Immature natural killer cell (primary cell): ENCODE measurements around the gene AK5. TPM values are rescaled to one million over a fixed set of nuclear protein-coding genes. Genes with fewer than 3 reads are reported as not detected.

ENCODE experiments used
- DNase-seq, 3 donors: peaks; one replicate each; pipeline ENCODE4 v3.0.0; 2022; ENCODE audit warnings: mixed read lengths in 1 of 3
- H3K27ac Mint-ChIP-seq, 6 donors: one replicate each; pipeline ENCODE4 v1.8.0; 2020; ENCODE audit warnings: mixed read lengths in 6 of 6, mild to moderate bottlenecking in 5 of 6, inconsistent platforms in 4 of 6, moderate library complexity in 3 of 6
- H3K27me3 Mint-ChIP-seq, 3 donors: one replicate each; pipeline ENCODE4 v1.8.0; 2020 to 2021; ENCODE audit warnings: low read depth in 3 of 3, mild to moderate bottlenecking in 3 of 3, mixed read lengths in 3 of 3, moderate library complexity in 3 of 3, inconsistent platforms in 1 of 3
- H3K36me3 Mint-ChIP-seq, 3 donors: one replicate each; pipeline ENCODE4 v1.8.0; 2020; ENCODE audit warnings: mixed read lengths in 3 of 3, inconsistent platforms in 2 of 3, mild to moderate bottlenecking in 2 of 3
- H3K4me1 Mint-ChIP-seq, 2 donors: one replicate each; pipeline ENCODE4 v1.8.0; 2020; ENCODE audit warnings: inconsistent platforms in 2 of 2, mild to moderate bottlenecking in 2 of 2, mixed read lengths in 2 of 2, moderate library complexity in 1 of 2
- H3K4me3 Mint-ChIP-seq, 5 donors: one replicate each; pipeline ENCODE4 v1.8.0; 2020; ENCODE audit warnings: mild to moderate bottlenecking in 5 of 5, mixed read lengths in 5 of 5, inconsistent platforms in 3 of 5, moderate library complexity in 3 of 5
- H3K9me3 Mint-ChIP-seq, 6 donors: one replicate each; pipeline ENCODE4 v1.8.0; 2020; ENCODE audit warnings: mild to moderate bottlenecking in 6 of 6, mixed read lengths in 6 of 6, inconsistent platforms in 4 of 6, moderate library complexity in 3 of 6
- polyA plus RNA-seq, 3 donors: library from polyadenylated mRNA; unstranded; fragments of 300-500 nt; fragmentation: Illumina TruSeq; gene quantifications; one replicate each; pipeline ENCODE4 v1.2.3, GENCODE V29; 2021

The AK5 gene
- 10 to 100 TPM in 2 of 3 donors, 1 to 10 TPM in 1; 6.3 to 18.8 (median 13.6) TPM for polyA plus RNA-seq

- Mint-ChIP-seq H3K27ac (peak within 1 kb of the TSS in 1 of 6 donors; percentile 29), H3K27me3 (peaks cover 5 to 17% (median 6%) of the 10 kb centered on the region in 3 donors), H3K4me3 (peak within 1 kb of the TSS; percentile 74 to 88 (median 81))
Measured at GRCh38 chr1:77281491-77282186, at the start of gene AK5. AK5 (plus strand) TSS chr1:77282019; CDS start chr1:77282314, 295 bp downstream.

GRCh38 chr1:77232829-77233228 is 49.0 kb upstream of the AK5 start:
- Mint-ChIP-seq H3K4me3 (no peak overlapping the region), H3K4me1 (no peaks in the 10 kb centered on the region), H3K27me3 (peaks cover 0 to 8% (median 5%) of the 10 kb centered on the region in 3 donors), H3K9me3 (peaks cover 0 to 3% (median 0%) of the 10 kb centered on the region in 6 donors), H3K27ac (no peak overlapping the region), H3K36me3 (peaks cover 0 to 3% (median 0%) of the 10 kb centered on the region in 3 donors)
- DNase-seq, result no peak

More at GRCh38 chr1:77281491-77282186, at the start of gene AK5:
- Mint-ChIP-seq H3K4me1 (peaks cover 37 to 39% of the 10 kb centered on the region in 2 donors), H3K36me3 (no peaks in the 10 kb centered on the region), H3K9me3 (no peaks in the 10 kb centered on the region)
- DNase-seq, result peak; percentile 30 to 35 (median 33)

GRCh38 chr1:77234096-77234495 is 47.7 kb upstream of the AK5 start:
- H3K36me3 Mint-ChIP-seq, result peaks cover 0 to 3% (median 0%) of the 10 kb centered on the region in 3 donors
- H3K27ac Mint-ChIP-seq, result no peak overlapping the region
- H3K9me3 Mint-ChIP-seq, result peaks cover 0 to 3% (median 0%) of the 10 kb centered on the region in 6 donors

GRCh38 chr1:77234943-77235342 is 46.9 kb upstream of the AK5 start:
- Mint-ChIP-seq H3K36me3 (peaks cover 0 to 3% (median 0%) of the 10 kb centered on the region in 3 donors), H3K27me3 (peaks cover 0 to 6% (median 3%) of the 10 kb centered on the region in 3 donors), H3K9me3 (peaks cover 0 to 3% (median 0%) of the 10 kb centered on the region in 6 donors), H3K4me3 (no peak overlapping the region), H3K4me1 (no peaks in the 10 kb centered on the region), H3K27ac (no peak overlapping the region)
- no peak for DNase-seq

More at GRCh38 chr1:77234096-77234495, 47.7 kb upstream of the AK5 start:
- H3K4me1 Mint-ChIP-seq, result no peaks in the 10 kb centered on the region
- H3K27me3 Mint-ChIP-seq, result peaks cover 0 to 8% (median 3%) of the 10 kb centered on the region in 3 donors
- H3K4me3 Mint-ChIP-seq, result no peak overlapping the region
- DNase-seq, result no peak

GRCh38 chr1:77238462-77238861 is 43.4 kb upstream of the AK5 start:
- Mint-ChIP-seq H3K27ac (no peak overlapping the region), H3K36me3 (peaks cover 3 to 8% (median 7%) of the 10 kb centered on the region in 3 donors)
- no peak for DNase-seq

GRCh38 chr1:77239311-77239710 is 42.5 kb upstream of the AK5 start:
- H3K27me3 Mint-ChIP-seq, result peaks cover 0 to 9% (median 3%) of the 10 kb centered on the region in 3 donors
- no peak overlapping the region for H3K4me3 Mint-ChIP-seq
- H3K36me3 Mint-ChIP-seq, result peaks cover 3 to 9% (median 8%) of the 10 kb centered on the region in 3 donors
- no peak overlapping the region for H3K27ac Mint-ChIP-seq
- DNase-seq, result no peak
- peaks cover 0 to 7% (median 0%) of the 10 kb centered on the region in 6 donors for H3K9me3 Mint-ChIP-seq
- H3K4me1 Mint-ChIP-seq, result no peaks in the 10 kb centered on the region

More at GRCh38 chr1:77238462-77238861, 43.4 kb upstream of the AK5 start:
- Mint-ChIP-seq H3K4me1 (no peaks in the 10 kb centered on the region), H3K27me3 (peaks cover 0 to 9% (median 3%) of the 10 kb centered on the region in 3 donors), H3K4me3 (no peak overlapping the region), H3K9me3 (peaks cover 0 to 7% (median 0%) of the 10 kb centered on the region in 6 donors)

- no peak for DNase-seq
- Mint-ChIP-seq H3K27me3 (peaks cover 0 to 7% (median 1%) of the 10 kb centered on the region in 3 donors), H3K27ac (no peak overlapping the region), H3K4me1 (peaks cover 0 to 11% of the 10 kb centered on the region in 2 donors), H3K36me3 (peaks cover 28 to 50% (median 42%) of the 10 kb centered on the region in 3 donors), H3K4me3 (no peak overlapping the region), H3K9me3 (peaks cover 11 to 41% (median 32%) of the 10 kb centered on the region in 6 donors)
Measured at GRCh38 chr1:77245830-77246229, 36.0 kb upstream of the AK5 start.

GRCh38 chr1:77250126-77250525 is 31.7 kb upstream of the AK5 start:
- H3K9me3 Mint-ChIP-seq, result peaks cover 24 to 81% (median 55%) of the 10 kb centered on the region in 6 donors

GRCh38 chr1:77253211-77253610 is 28.6 kb upstream of the AK5 start:
- Mint-ChIP-seq H3K4me3 (no peak overlapping the region), H3K27ac (no peak overlapping the region), H3K9me3 (peaks cover 25 to 80% (median 50%) of the 10 kb centered on the region in 6 donors), H3K36me3 (peaks cover 25 to 45% (median 26%) of the 10 kb centered on the region in 3 donors), H3K4me1 (peaks cover 0 to 11% of the 10 kb centered on the region in 2 donors), H3K27me3 (peaks cover 0 to 3% (median 3%) of the 10 kb centered on the region in 3 donors)
- DNase-seq, result no peak

More at GRCh38 chr1:77250126-77250525, 31.7 kb upstream of the AK5 start:
- no peak overlapping the region for H3K27ac Mint-ChIP-seq
- H3K36me3 Mint-ChIP-seq, result peaks cover 27 to 49% (median 42%) of the 10 kb centered on the region in 3 donors
- H3K27me3 Mint-ChIP-seq, result peaks cover 0 to 5% (median 3%) of the 10 kb centered on the region in 3 donors
- no peak for DNase-seq
- H3K4me1 Mint-ChIP-seq, result peaks cover 0 to 11% of the 10 kb centered on the region in 2 donors
- no peak overlapping the region for H3K4me3 Mint-ChIP-seq

GRCh38 chr1:77263708-77264107 is 18.1 kb upstream of the AK5 start:
- Mint-ChIP-seq H3K9me3 (peaks cover 0 to 2% (median 0%) of the 10 kb centered on the region in 6 donors), H3K4me3 (no peak overlapping the region), H3K27ac (no peak overlapping the region), H3K36me3 (peaks cover 0 to 5% (median 3%) of the 10 kb centered on the region in 3 donors), H3K4me1 (peaks cover 3 to 7% of the 10 kb centered on the region in 2 donors), H3K27me3 (peaks cover 0 to 8% (median 0%) of the 10 kb centered on the region in 3 donors)
- DNase-seq, result no peak

GRCh38 chr1:77265180-77265579 is 16.6 kb upstream of the AK5 start:
- H3K4me3 Mint-ChIP-seq, result no peak overlapping the region

GRCh38 chr1:77267035-77267434 is 14.8 kb upstream of the AK5 start:
- peaks cover 0 to 2% (median 0%) of the 10 kb centered on the region in 6 donors for H3K9me3 Mint-ChIP-seq
- H3K27me3 Mint-ChIP-seq, result peaks cover 0 to 7% (median 2%) of the 10 kb centered on the region in 3 donors

More at GRCh38 chr1:77265180-77265579, 16.6 kb upstream of the AK5 start:
- peaks cover 3 to 7% of the 10 kb centered on the region in 2 donors for H3K4me1 Mint-ChIP-seq
- H3K9me3 Mint-ChIP-seq, result peaks cover 0 to 2% (median 0%) of the 10 kb centered on the region in 6 donors
- no peak overlapping the region for H3K27ac Mint-ChIP-seq
- no peak for DNase-seq
- peaks cover 0 to 5% (median 3%) of the 10 kb centered on the region in 3 donors for H3K36me3 Mint-ChIP-seq
- peaks cover 0 to 5% (median 2%) of the 10 kb centered on the region in 3 donors for H3K27me3 Mint-ChIP-seq

GRCh38 chr1:77271852-77272580 is 9.8 kb upstream of the AK5 start:
- Mint-ChIP-seq H3K9me3 (no peaks in the 10 kb centered on the region), H3K27ac (no peak overlapping the region), H3K4me3 (no peak overlapping the region), H3K36me3 (no peaks in the 10 kb centered on the region), H3K27me3 (peaks cover 0 to 12% (median 2%) of the 10 kb centered on the region in 3 donors), H3K4me1 (no peaks in the 10 kb centered on the region)
- no peak for DNase-seq

More at GRCh38 chr1:77267035-77267434, 14.8 kb upstream of the AK5 start:
- H3K4me1 Mint-ChIP-seq, result peaks cover 3 to 7% of the 10 kb centered on the region in 2 donors
- no peak overlapping the region for H3K27ac Mint-ChIP-seq
- no peak overlapping the region for H3K4me3 Mint-ChIP-seq
- DNase-seq, result no peak
- H3K36me3 Mint-ChIP-seq, result peaks cover 0 to 5% (median 3%) of the 10 kb centered on the region in 3 donors
